Lower lobe of right lung (tissue), 2 donors: Measurements from ENCODE around the gene STT3B. TPM values are rescaled to one million over a fixed set of nuclear protein-coding genes. Genes with fewer than 3 reads are reported as not detected.

ENCODE experiments used
- ATAC-seq, 2 donors: fragments of 200-7000 bp; cut with Tn5 transposase; one replicate each; pipeline ENCODE4 v1.9.1; 2020 to 2022; ENCODE audit warnings: mild to moderate bottlenecking in 2 of 2, moderate library complexity in 2 of 2
- DNase-seq: peaks from one replicate; pipeline ENCODE4 v3.0.0-alpha.2; 2020
- H3K27ac ChIP-seq: fragments of 200-600 bp; one replicate; pipeline ENCODE4 v1.8.0; 2022
- H3K27me3 ChIP-seq: fragments of 200-600 bp; one replicate; pipeline ENCODE4 v1.8.0; 2022; ENCODE audit warnings: low read depth
- H3K36me3 ChIP-seq: fragments of 200-600 bp; one replicate; pipeline ENCODE4 v1.8.0; 2022; ENCODE audit warnings: mild to moderate bottlenecking
- H3K4me1 ChIP-seq: fragments of 200-600 bp; one replicate; pipeline ENCODE4 v1.8.0; 2022
- H3K4me3 ChIP-seq: fragments of 200-600 bp; one replicate; pipeline ENCODE4 v1.8.0; 2022; ENCODE audit warnings: mild to moderate bottlenecking
- H3K9me3 ChIP-seq: fragments of 200-600 bp; one replicate; pipeline ENCODE4 v1.8.0; 2022
- CTCF ChIP-seq: fragments of 200-600 bp; IDR thresholded peaks from one replicate; pipeline ENCODE4 v1.8.0; 2022; ENCODE audit warnings: antibody characterized with exemption, mild to moderate bottlenecking
- intact Hi-C: fragments of 100-400 bp; cut with DNase I; formaldehyde crosslinking; loops from one replicate; pipeline ENCODE4 v1.11.0; 2022
- total RNA-seq: library from RNA; stranded (reverse); fragmentation: NEBNext Ultra II Directional; extraction: Animal tissue kit (Norgen Biotek cat#: 25700); gene quantifications from one replicate; pipeline ENCODE4 v1.2.1, GENCODE V29; 2021
- donor health status: DM: no; HTN: yes; CAD: no; lungs with severe emphysema.

The STT3B gene
- total RNA-seq, 1 donor from 2014 or later: 106 TPM

- H3K4me1 ChIP-seq: no peaks in the 10 kb centered on the region
- H3K27me3 ChIP-seq: no peaks in the 10 kb centered on the region
- H3K9me3 ChIP-seq: no peaks in the 10 kb centered on the region
- no peak overlapping the region for H3K4me3 ChIP-seq
- ATAC-seq: no peak
- intact Hi-C loops: no loop called here
- H3K27ac ChIP-seq: no peak overlapping the region
- no peak for TF ChIP-seq CTCF
- no peak for DNase-seq
- no peaks in the 10 kb centered on the region for H3K36me3 ChIP-seq
Measured at GRCh38 chr3:31490502-31490901, 42.2 kb upstream of the STT3B start.

DNA sequence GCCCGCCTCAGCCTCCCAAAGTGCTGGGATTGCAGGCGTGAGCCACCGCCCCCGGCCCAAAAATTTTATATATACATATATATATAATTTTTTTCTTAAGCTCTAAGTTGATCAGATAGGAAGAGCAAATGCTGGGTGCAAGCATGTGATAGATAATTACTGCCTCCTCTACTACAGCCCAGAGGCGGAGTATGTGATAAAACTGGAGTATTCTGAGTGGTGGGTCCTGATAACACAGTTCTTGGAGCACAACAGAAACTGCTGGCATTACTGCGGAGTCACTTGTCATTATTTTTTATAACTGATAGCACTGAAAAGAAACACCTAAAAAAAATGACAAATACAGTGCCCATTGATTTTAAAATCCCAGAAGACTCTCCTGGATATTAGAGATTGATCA, 41.1 kb upstream of the STT3B start:
- Histone ChIP-seq H3K9me3 (no peaks in the 10 kb centered on the region), H3K27ac (no peak overlapping the region), H3K27me3 (no peaks in the 10 kb centered on the region), H3K4me1 (no peaks in the 10 kb centered on the region), H3K4me3 (no peak overlapping the region), H3K36me3 (no peaks in the 10 kb centered on the region)
- no peak for TF ChIP-seq CTCF
- intact Hi-C loops: no loop called here
- ATAC-seq: no peak
- DNase-seq: no peak

- intact Hi-C loops: no loop called here
- no peak overlapping the region for H3K27ac ChIP-seq
- no peaks in the 10 kb centered on the region for H3K27me3 ChIP-seq
- TF ChIP-seq CTCF: no peak
- DNase-seq (no peak), ATAC-seq (no peak)
- no peaks in the 10 kb centered on the region for H3K9me3 ChIP-seq
- H3K4me1 ChIP-seq: no peaks in the 10 kb centered on the region
- no peak overlapping the region for H3K4me3 ChIP-seq
- no peaks in the 10 kb centered on the region for H3K36me3 ChIP-seq
Measured at GRCh38 chr3:31493149-31493548, 39.6 kb upstream of the STT3B start.

DNA sequence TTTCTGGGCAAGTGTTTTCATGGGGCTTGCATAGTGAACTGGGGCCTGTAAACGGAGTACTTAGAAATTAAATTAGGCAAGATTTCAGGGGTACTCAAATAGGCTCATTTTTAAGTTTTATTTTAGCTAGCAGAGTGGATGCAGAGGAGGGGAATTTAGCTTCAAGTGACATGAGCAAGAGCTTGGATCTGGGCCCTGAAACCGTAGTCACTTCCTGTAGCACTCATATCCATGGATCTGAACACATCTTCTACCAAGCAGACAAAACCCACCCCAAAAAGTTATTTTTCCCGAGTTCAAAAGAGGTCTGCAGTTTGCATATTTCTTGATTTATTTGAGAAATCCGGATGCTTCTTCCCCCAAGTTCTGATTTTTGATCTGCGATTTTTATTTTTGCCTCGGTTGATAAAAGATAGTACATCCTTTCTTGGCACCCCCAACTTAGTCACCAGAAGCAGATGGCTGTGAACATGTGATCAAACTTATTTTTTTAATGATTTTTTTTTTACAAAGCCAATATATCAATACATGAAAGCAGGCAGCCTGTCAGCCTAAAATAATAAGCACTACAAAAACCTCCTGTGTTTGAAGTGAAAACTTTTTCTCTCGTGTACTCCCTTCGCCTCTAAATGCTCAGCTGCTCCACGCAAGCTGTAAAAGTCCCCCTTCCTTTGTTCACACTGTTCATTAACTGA, 36.6 kb upstream of the STT3B start:
- DNase-seq (no peak), ATAC-seq (no peak)
- no peak for TF ChIP-seq CTCF
- H3K27ac ChIP-seq: no peak overlapping the region
- H3K4me3 ChIP-seq: no peak overlapping the region
- H3K9me3 ChIP-seq: no peaks in the 10 kb centered on the region
- H3K4me1 ChIP-seq: no peaks in the 10 kb centered on the region
- intact Hi-C loops: no loop called here
- no peaks in the 10 kb centered on the region for H3K27me3 ChIP-seq
- H3K36me3 ChIP-seq: no peaks in the 10 kb centered on the region

GRCh38 chr3:31498791-31499190, 33.9 kb upstream of the STT3B start:
- DNase-seq (no peak), ATAC-seq (peak; percentile 61 to 67)
- H3K27me3 ChIP-seq: no peaks in the 10 kb centered on the region
- H3K27ac ChIP-seq: no peak overlapping the region
- intact Hi-C loops: no loop called here
- H3K36me3 ChIP-seq: no peaks in the 10 kb centered on the region
- no peaks in the 10 kb centered on the region for H3K9me3 ChIP-seq
- no peaks in the 10 kb centered on the region for H3K4me1 ChIP-seq
- TF ChIP-seq CTCF: no peak
- no peak overlapping the region for H3K4me3 ChIP-seq

DNA sequence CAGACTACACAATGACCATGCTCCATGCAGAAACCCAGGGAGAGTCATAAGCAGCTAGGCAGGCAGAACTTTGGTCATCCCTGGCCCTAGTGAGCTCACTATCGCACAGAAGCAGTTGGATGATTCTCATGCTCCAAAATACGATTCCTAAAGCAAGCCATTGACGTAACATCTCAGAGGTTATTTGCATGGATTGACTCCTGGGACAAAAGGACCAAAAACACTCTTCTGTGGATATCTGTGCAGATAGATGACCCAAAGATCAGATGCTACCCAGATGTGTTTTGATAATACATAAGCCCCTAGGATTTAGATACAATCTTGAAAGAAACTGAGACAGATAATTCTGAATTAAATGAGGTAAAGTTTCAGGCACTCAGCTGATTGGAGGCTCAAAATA, 33.4 kb upstream of the STT3B start:
- H3K27me3 ChIP-seq: no peaks in the 10 kb centered on the region

More for the DNA sequence above, 33.4 kb upstream of the STT3B start:
- Histone ChIP-seq H3K27ac (no peak overlapping the region), H3K9me3 (no peaks in the 10 kb centered on the region), H3K4me3 (no peak overlapping the region), H3K4me1 (no peaks in the 10 kb centered on the region), H3K36me3 (no peaks in the 10 kb centered on the region)
- DNase-seq (no peak), ATAC-seq (no peak)
- TF ChIP-seq CTCF: no peak
- intact Hi-C loops: no loop called here
